Measurements from ENCODE around the gene C4B.
"Not testable (repeated sequence)": the region's sequence is repeated elsewhere in the genome, so short reads cannot be mapped to it uniquely, and the experiment has no call there.

Gene C4B

DNA sequence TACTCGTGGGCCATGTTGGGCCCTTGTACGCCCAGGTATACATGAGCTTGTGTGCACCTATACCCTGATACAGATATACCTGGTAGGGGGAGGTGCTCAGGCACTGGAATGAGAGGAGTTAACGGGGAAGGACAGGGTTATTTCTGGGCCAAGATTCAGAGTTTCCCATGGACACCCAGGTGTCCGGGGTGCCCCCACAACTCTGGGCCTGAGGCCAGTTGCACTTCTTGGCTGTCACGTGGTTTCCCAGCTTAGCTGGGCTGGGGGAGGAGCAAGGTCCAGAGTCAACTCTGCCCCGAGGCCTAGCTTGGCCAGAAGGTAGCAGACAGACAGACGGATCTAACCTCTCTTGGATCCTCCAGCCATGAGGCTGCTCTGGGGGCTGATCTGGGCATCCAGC is 32.9 kb upstream of the C4B start, which contains the start of gene C4A:
C4A (plus strand) TSS at position 314 of the 400 bp plus-strand sequence; CDS start at position 365, 51 bp downstream.
- DNase-seq = not testable (repeated sequence)

DNA sequence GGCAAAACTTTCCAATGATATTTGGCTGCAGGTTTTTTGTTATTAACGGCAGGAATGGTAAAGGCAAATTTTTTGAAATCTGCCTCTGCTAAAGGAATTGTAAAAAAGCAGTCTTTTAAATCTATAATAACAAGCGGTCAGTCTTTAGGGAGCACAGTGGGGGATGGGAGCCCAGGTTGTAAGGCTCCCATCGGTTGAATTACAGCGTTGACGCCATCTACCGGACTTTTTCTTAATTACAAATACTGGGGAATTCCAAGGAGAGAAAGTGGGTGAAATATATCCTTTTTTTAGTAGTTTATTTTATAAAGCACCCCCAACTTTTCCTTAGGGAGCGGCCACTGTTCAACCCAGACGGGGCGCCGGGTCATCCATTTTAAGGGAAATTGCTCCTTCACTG is 25.2 kb upstream of the C4B start:
- DNase-seq = not testable (repeated sequence)

DNA sequence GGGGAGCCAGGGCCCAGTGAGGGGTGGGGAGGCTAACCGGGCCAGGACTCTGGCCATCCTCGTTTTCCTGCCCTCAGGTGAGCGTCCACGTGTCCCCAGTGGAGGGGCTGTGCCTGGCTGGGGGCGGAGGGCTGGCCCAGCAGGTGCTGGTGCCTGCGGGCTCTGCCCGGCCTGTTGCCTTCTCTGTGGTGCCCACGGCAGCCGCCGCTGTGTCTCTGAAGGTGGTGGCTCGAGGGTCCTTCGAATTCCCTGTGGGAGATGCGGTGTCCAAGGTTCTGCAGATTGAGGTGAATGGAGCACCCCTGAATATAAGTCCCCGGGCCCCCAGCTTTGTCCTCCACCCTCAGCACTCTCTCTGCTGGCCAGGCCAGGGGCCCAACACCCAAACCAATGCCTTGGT is 20.2 kb upstream of the C4B start:
- not testable (repeated sequence) for DNase-seq

DNA sequence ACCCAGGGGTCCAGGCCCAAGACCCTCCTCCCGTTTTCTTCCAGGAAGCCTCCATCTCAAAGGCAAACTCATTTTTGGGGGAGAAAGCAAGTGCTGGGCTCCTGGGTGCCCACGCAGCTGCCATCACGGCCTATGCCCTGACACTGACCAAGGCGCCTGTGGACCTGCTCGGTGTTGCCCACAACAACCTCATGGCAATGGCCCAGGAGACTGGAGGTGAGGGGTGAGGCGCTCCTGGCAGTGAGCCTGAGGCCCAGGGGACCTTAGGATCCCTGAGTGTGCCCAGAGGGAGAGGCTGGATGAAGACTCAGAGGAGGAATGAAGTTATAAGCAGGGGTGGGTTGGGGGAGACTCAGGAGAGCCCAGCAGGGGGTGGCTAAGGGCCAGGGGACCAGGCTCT is 18.2 kb upstream of the C4B start:
- DNase-seq = not testable (repeated sequence)

DNA sequence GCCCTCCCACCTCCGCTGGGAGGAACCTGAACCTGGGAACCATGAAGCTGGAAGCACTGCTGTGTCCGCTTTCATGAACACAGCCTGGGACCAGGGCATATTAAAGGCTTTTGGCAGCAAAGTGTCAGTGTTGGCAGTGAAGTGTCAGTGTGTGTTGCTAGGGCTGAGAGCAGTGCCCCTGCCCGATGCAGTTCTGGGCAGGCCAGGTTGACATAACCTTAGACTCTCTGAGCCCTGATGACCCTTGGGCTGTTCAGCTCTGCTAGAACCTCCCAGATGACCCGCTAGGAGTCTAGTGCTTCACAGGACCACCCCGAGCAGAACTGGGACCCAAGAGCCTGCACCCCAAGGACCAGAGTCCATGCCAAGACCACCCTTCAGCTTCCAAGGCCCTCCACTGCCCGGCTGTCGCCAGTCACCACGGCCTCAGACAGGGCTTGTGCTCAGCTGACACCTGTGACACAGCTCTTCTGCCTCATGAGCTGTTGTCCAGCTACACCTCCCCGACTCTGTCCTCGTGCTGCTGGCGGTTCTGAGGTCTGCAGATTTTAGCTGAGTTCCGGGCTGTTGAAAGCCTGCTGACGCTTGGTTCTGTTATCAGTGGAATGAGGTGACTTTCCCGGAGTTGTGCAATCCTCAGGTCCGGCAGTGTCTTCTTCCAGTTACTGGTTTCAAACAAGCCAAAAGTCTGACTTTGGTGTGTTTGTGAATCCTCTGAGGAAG is 11.9 kb upstream of the C4B start:
- DNase-seq = not testable (repeated sequence)

DNA sequence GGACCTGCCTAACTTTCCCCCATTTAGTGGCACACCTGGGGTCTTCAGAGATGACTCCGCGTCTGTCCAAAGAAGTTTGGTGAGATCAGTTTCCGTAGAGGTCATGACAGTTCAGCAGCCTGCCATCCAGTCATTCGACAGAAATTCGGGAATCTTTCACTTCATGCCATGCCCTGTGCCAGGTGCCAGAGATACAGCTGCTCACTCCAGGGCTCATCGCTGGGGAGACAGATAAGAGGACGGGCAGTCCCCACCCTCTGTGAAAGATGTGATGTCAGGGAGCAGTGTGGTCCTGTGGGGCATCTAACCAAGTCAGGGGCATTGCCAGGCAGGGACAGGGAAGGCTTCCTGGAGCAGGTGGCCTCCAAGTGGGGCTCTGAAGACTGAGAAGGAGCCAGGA is 11.3 kb upstream of the C4B start:
- not testable (repeated sequence) for DNase-seq

DNA sequence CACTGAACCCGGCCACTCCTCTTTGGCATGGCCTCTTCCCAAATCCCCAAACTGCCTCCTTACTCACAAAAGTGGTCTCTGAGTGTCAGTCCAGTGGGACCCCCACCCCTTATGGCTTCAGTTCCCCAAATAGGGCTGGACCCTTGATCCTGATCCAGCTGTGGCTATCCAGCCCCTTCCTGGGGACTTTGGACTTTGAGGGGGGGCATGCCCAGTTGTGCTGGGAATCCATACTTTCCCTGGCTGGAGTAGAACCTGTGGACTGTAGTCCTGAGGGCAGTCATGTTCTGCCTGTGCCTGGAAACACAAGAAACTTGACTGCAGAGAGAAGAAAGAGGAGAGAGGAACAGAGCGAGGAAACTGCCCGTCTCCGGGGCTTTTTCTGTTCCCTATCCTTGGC is 10.2 kb upstream of the C4B start:
- DNase-seq = not testable (repeated sequence)

DNA sequence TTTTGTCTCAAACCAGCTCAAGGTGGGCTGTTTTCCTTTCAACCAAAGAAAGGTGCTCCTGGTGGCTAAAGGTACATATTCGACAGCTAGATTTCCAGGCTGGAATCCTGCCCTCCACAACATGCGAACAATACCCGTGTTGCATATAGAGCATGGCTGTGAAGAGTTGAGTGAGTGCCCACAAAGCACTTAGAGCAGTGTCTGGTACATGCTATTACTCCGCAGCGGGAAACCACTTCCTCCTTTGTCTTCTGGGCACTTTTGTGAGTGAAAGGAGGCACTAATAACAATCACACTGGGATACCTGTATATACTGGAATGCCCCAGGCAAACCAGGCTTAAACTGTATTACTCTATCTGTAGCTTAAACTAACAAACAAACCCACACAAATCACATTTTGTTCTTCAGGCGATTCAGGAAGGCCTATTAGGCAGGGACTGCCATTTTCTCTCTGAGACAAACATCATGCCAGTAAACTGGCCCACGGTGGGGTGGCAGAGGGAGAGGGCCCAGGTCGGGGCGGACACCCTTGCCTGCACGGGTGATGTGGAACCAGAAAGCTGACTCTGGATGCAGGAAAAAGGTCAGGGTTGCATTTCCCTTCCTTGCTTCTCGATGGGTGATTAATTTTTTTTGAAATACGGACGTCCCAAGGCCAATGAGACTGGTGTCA is 9.6 kb upstream of the C4B start:
- DNase-seq = not testable (repeated sequence)

DNA sequence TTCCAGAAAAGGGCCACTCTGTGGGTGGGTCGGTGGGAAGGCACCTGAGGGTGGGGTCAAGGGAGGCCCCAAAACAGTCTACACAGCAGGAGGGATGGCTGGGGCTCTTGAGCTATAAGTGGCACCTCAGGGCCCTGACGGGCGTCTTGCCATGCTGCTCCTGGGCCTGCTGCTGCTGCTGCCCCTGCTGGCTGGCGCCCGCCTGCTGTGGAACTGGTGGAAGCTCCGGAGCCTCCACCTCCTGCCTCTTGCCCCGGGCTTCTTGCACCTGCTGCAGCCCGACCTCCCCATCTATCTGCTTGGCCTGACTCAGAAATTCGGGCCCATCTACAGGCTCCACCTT is 9.1 kb upstream of the C4B start:
- not testable (repeated sequence) for DNase-seq

DNA sequence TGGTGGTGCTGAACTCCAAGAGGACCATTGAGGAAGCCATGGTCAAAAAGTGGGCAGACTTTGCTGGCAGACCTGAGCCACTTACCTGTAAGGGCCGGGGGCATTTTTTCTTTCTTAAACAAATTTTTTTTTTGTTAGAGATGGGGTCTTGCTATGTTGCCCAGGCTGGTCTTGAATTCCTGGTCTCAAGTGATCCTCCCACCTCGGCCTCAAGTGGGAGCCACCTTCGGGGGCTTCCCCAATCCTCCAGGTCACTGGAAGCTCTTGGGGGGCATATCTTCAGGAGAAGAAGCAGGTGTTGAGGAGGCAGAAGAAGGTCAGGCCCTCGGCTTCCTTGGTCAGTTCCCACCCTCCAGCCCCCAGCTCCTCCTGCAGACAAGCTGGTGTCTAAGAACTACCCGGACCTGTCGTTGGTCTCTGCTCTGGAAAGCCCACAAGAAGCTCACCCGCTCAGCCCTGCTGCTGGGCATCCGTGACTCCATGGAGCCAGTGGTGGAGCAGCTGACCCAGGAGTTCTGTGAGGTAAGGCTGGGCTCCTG is 8.5 kb upstream of the C4B start:
- not testable (repeated sequence) for DNase-seq

DNA sequence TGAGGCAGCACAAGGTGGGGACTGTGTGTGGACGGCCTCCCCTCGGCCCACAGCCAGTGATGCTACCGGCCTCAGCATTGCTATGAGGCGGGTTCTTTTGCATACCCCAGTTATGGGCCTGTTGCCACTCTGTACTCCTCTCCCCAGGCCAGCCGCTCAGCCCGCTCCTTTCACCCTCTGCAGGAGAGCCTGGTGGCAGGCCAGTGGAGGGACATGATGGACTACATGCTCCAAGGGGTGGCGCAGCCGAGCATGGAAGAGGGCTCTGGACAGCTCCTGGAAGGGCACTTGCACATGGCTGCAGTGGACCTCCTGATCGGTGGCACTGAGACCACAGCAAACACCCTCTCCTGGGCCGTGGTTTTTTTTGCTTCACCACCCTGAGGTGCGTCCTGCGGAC is 7.5 kb upstream of the C4B start:
- not testable (repeated sequence) for DNase-seq

DNA sequence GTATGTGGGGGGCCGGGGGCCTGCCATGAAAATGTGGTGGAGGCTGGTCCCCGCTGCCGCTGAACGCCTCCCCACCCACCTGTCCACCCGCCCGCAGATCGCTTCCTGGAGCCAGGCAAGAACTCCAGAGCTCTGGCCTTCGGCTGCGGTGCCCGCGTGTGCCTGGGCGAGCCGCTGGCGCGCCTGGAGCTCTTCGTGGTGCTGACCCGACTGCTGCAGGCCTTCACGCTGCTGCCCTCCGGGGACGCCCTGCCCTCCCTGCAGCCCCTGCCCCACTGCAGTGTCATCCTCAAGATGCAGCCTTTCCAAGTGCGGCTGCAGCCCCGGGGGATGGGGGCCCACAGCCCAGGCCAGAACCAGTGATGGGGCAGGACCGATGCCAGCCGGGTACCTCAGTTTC is 6.6 kb upstream of the C4B start:
- DNase-seq = not testable (repeated sequence)

DNA sequence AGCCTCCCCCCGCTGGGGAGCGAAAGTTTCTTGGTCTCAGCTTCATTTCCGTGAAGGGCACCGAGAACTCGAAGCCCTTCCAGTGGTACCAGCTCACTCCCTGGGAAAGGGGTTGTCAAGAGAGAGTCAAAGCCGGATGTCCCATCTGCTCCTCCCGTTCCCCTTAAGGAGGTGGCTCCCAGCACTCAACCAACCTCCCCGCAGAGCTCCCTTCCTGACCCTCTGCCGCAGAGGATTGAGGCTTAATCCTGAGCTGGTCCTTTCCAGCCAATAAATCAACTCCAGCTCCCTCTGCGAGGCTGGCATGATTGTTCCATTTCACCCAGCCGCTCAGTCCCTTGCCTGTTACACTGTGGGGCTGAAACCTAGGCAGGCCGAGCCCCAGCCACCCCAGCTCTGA is 6.0 kb upstream of the C4B start:
- not testable (repeated sequence) for DNase-seq

DNA sequence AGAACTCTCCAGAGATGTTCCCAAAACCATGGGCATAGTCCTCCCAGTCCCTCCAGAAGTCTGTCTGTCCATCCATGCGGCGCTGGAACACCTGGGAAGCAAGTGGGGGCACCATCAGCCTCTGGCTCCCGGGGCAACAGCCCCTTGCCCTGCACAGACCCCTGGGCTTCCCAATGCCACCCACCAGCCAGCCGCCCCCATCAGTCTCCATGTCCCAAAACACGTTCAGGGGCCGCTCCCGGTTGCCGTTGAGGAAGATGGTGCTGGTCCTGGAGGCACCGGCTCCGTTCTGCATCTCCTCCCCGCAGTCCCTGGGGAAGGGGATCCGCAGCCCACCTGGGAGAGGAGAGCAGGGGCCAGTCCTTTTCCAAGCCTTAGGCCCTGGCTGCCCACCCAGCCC is 5.1 kb upstream of the C4B start:
- DNase-seq = not testable (repeated sequence)

DNA sequence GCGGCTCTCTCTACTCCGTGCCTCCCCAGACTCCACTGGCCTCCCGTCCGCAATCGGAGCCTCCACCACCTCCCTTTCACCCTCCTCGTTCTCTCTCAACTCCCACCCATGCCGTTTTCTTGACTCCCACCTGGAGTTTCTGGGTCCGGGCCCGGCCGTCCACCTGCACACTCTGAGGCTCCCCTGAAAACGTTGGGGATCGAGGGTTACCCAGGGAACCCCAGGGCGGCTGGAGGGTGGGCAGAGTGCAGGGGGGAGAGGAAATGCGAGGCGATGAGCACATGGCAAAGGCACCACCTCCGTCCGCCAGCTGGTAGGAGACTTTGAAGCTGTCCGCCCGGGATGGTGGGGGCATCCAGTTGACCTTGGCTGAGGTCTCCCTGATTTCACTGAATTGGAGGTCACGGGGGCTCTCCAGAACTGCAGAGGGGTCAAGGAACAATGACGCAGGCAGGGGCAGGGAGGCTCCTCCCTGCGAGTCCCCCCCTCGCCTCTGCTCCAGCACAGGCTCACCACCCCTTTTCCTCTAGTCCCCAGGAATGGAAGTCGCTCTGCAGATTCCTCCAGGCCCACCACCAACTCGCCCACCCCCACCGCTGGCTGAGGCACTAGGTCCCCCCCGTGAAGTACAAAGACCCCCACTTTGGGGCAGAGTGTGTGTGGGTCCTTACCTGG is 3.6 kb upstream of the C4B start:
- DNase-seq = not testable (repeated sequence)

DNA sequence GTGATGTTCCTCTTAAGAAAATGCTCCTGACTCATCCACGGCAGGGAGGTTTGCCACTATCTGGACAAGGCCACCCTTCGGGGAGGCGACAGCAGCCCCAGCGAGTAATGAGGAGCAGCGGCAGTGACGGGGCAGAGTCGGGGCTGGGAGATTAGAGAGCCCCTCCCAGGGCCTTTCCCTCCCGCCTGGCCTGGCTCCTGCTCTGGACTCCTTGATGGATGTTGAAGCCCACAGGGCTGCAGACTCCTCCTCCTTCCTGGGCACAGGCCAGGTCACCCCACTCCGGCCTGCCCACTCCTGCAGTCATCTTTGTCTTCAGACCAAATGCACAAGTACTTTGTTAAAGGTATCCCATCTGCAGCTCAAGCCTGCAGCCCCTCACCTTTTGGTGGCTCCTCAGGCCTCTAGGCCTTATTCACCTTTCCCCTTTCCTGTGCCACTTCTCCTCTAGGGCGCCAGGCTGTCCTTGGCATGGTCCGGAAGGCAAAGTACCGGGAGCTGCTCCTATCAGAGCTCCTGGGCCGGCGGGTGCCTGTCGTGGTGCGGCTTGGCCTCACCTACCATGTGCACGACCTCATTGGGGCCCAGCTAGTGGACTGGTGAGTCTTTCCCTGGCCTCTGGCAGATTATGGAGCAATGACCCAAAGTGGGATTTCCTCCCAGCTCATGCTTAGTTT is 1.5 kb upstream of the C4B start:
- DNase-seq = not testable (repeated sequence)

DNA sequence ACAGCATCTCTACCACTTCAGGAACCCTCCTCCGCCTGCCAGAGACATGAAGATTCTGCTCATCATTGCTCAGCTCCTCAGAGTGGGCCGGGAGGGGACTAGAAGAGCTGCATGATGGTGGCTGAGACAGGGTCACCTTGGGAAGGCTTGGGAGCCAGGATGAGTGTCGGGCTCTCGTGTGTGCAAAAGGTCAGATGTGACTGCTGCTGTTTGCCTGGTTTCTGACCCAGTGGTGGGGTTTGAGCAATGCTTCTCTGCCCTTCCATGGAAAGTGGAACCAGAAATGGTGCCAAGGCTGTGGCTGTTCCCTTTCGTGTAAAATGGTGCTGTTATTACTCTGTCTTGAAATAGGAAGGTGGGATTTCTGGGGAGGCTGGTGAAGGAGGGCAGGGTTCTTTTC is 857 bp upstream of the C4B start:
- not testable (repeated sequence) for DNase-seq

DNA sequence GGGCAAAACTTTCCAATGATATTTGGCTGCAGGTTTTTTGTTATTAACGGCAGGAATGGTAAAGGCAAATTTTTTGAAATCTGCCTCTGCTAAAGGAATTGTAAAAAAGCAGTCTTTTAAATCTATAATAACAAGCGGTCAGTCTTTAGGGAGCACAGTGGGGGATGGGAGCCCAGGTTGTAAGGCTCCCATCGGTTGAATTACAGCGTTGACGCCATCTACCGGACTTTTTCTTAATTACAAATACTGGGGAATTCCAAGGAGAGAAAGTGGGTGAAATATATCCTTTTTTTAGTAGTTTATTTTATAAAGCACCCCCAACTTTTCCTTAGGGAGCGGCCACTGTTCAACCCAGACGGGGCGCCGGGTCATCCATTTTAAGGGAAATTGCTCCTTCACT is 7.5 kb downstream of the C4B start:
- DNase-seq = not testable (repeated sequence)

DNA sequence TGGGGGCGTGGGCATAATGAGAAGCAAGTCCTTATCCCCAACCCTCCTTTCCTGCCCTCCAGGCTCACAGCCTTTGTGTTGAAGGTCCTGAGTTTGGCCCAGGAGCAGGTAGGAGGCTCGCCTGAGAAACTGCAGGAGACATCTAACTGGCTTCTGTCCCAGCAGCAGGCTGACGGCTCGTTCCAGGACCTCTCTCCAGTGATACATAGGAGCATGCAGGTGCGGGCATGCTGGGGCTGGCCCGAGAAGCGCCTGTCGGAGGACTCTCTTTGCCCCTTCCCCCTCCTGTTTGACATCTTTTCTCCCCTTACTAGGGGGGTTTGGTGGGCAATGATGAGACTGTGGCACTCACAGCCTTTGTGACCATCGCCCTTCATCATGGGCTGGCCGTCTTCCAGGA is 14.0 kb downstream of the C4B start:
- DNase-seq = not testable (repeated sequence)

DNA sequence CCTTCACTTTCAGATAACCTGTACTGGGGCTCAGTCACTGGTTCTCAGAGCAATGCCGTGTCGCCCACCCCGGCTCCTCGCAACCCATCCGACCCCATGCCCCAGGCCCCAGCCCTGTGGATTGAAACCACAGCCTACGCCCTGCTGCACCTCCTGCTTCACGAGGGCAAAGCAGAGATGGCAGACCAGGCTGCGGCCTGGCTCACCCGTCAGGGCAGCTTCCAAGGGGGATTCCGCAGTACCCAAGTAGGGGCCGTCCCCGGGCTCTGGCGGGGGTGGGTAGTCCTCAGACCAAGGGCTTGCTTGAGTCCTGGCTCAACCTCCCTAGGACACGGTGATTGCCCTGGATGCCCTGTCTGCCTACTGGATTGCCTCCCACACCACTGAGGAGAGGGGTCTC is 15.0 kb downstream of the C4B start:
- not testable (repeated sequence) for DNase-seq

DNA sequence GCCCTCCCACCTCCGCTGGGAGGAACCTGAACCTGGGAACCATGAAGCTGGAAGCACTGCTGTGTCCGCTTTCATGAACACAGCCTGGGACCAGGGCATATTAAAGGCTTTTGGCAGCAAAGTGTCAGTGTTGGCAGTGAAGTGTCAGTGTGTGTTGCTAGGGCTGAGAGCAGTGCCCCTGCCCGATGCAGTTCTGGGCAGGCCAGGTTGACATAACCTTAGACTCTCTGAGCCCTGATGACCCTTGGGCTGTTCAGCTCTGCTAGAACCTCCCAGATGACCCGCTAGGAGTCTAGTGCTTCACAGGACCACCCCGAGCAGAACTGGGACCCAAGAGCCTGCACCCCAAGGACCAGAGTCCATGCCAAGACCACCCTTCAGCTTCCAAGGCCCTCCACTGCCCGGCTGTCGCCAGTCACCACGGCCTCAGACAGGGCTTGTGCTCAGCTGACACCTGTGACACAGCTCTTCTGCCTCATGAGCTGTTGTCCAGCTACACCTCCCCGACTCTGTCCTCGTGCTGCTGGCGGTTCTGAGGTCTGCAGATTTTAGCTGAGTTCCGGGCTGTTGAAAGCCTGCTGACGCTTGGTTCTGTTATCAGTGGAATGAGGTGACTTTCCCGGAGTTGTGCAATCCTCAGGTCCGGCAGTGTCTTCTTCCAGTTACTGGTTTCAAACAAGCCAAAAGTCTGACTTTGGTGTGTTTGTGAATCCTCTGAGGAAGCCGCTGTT is 20.9 kb downstream of the C4B start:
- DNase-seq = not testable (repeated sequence)

DNA sequence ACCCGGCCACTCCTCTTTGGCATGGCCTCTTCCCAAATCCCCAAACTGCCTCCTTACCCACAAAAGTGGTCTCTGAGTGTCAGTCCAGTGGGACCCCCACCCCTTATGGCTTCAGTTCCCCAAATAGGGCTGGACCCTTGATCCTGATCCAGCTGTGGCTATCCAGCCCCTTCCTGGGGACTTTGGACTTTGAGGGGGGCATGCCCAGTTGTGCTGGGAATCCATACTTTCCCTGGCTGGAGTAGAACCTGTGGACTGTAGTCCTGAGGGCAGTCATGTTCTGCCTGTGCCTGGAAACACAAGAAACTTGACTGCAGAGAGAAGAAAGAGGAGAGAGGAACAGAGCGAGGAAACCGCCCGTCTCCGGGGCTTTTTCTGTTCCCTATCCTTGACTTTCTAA is 22.5 kb downstream of the C4B start:
- not testable (repeated sequence) for DNase-seq

Data from activated CD4-positive, CD25-positive, alpha-beta regulatory T cell (primary cell).